Measurements from ENCODE around the gene MRPS21. TPM values are rescaled to one million over a fixed set of nuclear protein-coding genes. Genes with fewer than 3 reads are reported as not detected.

MRPS21 gene
- total RNA-seq, 4 donors from 2014 or later: 27.4 to 61.0 (median 48.6) TPM

DNA sequence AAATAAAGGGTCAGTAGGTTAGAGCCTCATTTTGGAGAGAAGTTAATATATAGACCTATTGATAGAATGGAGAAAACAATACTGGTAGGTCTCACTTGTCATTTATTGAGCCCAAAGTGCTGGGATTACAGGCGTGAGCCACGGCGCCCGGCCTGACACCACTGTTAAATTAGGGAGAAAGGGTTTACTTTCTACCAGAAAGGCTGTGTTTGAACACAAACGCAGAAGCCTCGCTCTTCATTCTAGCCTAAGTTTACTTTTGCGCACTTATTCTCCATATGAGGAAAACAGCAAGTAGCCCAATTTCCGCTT lies 27.0 kb downstream of the MRPS21 start:
- Histone ChIP-seq H3K27ac (peak overlapping the region; percentile 81 to 91 (median 85)), H3K9me3 (no peaks in the 10 kb centered on the region), H3K4me3 (replicated peaks in 1 of 3) (peak overlapping the region in 2 of 3 donors; percentile 62 to 75), H3K36me3 (peaks cover 8 to 10% of the 10 kb centered on the region in 2 donors), H3K27me3 (no peaks in the 10 kb centered on the region), H3K4me1 (peaks cover 7 to 9% of the 10 kb centered on the region in 2 donors)
- TF ChIP-seq, protein P1, sequence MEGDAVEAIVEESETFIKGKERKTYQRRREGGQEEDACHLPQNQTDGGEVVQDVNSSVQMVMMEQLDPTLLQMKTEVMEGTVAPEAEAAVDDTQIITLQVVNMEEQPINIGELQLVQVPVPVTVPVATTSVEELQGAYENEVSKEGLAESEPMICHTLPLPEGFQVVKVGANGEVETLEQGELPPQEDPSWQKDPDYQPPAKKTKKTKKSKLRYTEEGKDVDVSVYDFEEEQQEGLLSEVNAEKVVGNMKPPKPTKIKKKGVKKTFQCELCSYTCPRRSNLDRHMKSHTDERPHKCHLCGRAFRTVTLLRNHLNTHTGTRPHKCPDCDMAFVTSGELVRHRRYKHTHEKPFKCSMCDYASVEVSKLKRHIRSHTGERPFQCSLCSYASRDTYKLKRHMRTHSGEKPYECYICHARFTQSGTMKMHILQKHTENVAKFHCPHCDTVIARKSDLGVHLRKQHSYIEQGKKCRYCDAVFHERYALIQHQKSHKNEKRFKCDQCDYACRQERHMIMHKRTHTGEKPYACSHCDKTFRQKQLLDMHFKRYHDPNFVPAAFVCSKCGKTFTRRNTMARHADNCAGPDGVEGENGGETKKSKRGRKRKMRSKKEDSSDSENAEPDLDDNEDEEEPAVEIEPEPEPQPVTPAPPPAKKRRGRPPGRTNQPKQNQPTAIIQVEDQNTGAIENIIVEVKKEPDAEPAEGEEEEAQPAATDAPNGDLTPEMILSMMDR (IDR thresholded peaks at IDR 0.05): no peak
- no peak for TF ChIP-seq POLR2A (IDR thresholded peaks at IDR 0.05)
- WGBS, 2 donors: 78 to 86% methylated on average over 8 of the region's 8 CpGs
- intact Hi-C loops (cut with DNase I): no loop called here
- DNase-seq: no peak

DNA sequence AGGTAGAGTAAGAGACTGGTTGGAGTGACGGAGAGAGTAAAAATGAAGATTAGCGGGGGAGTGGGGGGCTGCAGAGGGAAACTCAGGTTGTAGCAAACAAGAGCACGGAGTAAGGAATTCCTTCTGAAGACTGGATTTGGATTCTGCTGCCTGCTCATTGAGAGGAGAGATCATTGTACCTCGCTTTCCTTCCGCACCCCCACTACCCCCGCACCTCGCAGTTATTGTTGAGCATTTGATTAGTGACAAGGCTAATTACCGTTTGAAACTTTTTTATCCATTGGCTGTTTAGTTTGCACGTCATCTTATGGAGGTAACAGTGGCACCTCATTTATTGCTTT lies 28.1 kb downstream of the MRPS21 start:
- peaks cover 19 to 21% of the 10 kb centered on the region in 2 donors for H3K36me3 ChIP-seq
- peaks cover 7 to 9% of the 10 kb centered on the region in 2 donors for H3K4me1 ChIP-seq
- peak overlapping the region; percentile 62 to 77 (median 75) for H3K4me3 ChIP-seq (replicated peaks in 1 of 3)
- H3K27ac ChIP-seq: peak overlapping the region; percentile 81 to 91 (median 85)
- no peak for TF ChIP-seq POLR2A (IDR thresholded peaks at IDR 0.05)
- TF ChIP-seq, protein P1 (IDR thresholded peaks at IDR 0.05): no peak
- no peak for DNase-seq
- intact Hi-C loops (cut with DNase I): no loop called here
- no peaks in the 10 kb centered on the region for H3K9me3 ChIP-seq
- 1% methylated on average over 9 of the region's 9 CpGs for WGBS, 2 donors
- H3K27me3 ChIP-seq: no peaks in the 10 kb centered on the region

DNA sequence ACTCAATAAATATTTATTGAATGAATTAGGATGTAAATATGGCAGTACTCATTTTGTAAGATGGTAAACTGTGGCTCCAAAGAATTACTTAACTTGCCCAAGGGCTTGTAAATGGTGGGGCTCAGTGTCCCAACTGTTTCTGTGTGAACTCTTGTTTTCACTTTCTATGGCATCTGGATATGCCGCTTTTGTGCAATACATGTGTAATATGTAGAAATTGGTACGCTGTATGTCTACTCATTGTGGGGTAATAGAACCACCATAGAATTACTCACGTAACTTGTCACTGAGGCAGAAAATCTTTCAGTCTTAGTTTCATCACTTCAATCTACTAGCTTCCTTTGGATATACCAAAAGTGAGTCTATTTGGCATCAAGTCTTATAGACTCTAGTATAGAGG lies 28.6 kb downstream of the MRPS21 start:
- Histone ChIP-seq H3K4me1 (peaks cover 7 to 9% of the 10 kb centered on the region in 2 donors), H3K9me3 (no peaks in the 10 kb centered on the region), H3K36me3 (peaks cover 23 to 26% of the 10 kb centered on the region in 2 donors), H3K27ac (peak overlapping the region in 1 of 3 donors; percentile 91), H3K4me3 (replicated peaks in 1 of 3) (peak overlapping the region; percentile 62 to 77 (median 75)), H3K27me3 (no peaks in the 10 kb centered on the region)
- WGBS, 2 donors: 88 to 91% methylated on average over 3 of the region's 3 CpGs
- no peak for DNase-seq
- intact Hi-C loops (cut with DNase I): no loop called here
- TF ChIP-seq, protein P1 (IDR thresholded peaks at IDR 0.05): no peak
- TF ChIP-seq POLR2A (IDR thresholded peaks at IDR 0.05): no peak

DNA sequence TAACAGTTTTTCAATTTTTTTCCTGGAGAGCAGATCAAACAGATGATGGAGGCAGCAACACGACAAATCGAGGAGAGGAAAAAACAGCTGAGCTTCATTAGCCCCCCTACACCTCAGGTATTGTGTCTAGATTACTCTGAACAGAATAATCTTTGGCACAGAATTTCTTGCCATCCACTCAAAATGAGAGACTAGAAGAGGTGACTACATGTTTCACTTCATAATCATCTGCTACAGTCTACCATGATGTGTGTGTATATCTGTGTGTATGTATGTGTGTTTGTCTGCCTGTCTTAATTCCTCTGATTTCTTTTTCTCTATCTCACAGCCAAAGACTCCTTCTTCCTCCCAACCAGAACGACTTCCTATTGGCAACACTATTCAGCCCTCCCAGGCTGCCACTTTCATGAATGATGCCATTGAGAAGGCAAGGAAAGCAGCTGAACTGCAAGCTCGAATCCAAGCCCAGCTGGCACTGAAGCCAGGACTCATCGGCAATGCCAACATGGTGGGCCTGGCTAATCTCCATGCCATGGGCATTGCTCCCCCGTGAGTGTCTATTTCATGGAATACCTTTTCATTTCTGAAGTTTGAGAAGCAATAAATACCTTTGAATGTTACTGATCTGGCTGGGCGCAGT lies 39.1 kb downstream of the MRPS21 start:
- H3K27ac ChIP-seq: no peak overlapping the region
- intact Hi-C loops (cut with DNase I): no loop called here
- no peak for DNase-seq
- 91 to 92% methylated on average over 7 of the region's 7 CpGs for WGBS, 2 donors
- TF ChIP-seq, protein P1 (IDR thresholded peaks at IDR 0.05): no peak
- no peak for TF ChIP-seq POLR2A (IDR thresholded peaks at IDR 0.05)
- no peak overlapping the region for H3K4me3 ChIP-seq (replicated peaks in 1 of 3)
- peaks cover 67 to 87% of the 10 kb centered on the region in 2 donors for H3K36me3 ChIP-seq
- H3K27me3 ChIP-seq: no peaks in the 10 kb centered on the region
- no peaks in the 10 kb centered on the region for H3K4me1 ChIP-seq
- no peaks in the 10 kb centered on the region for H3K9me3 ChIP-seq

DNA sequence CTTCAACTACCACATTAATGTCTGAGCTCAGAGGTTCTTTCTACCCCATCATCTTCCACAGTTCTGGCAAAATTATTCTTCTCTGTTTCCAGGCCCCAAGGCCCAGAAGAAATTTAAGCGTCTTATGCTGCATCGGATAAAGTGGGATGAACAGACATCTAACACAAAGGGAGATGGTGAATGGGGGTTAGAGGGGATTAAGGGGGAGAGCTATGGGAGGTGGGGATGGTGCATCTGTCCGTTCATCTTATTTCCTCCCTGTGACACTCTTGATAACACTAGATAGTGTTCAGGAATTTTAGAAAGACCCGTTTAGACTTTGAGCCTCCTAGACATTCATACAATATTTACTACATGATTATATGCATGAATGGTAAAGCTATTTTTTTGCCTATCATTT lies 52.7 kb downstream of the MRPS21 start:
- Histone ChIP-seq H3K27ac (no peak overlapping the region), H3K9me3 (no peaks in the 10 kb centered on the region), H3K4me3 (replicated peaks in 1 of 3) (no peak overlapping the region), H3K4me1 (no peaks in the 10 kb centered on the region), H3K27me3 (no peaks in the 10 kb centered on the region), H3K36me3 (peaks cover 68 to 85% of the 10 kb centered on the region in 2 donors)
- TF ChIP-seq, protein P1 (IDR thresholded peaks at IDR 0.05): no peak
- TF ChIP-seq POLR2A (IDR thresholded peaks at IDR 0.05): no peak
- 93% methylated on average over 4 of the region's 4 CpGs for WGBS, 2 donors
- DNase-seq: no peak
- intact Hi-C loops (cut with DNase I): no loop called here

Measured in thyroid gland (tissue), 4 donors.